HG03378 (cell line): ENCODE data around the gene SOAT2.

Source experiments
- ATAC-seq: cut with Tn5 transposase; IDR thresholded peaks from one replicate; pipeline ENCODE4 v1.9.1; 2021; ENCODE audit warnings: mild to moderate bottlenecking, moderate library complexity; ENCODE audit not compliant: unreplicated experiment

The SOAT2 gene

GRCh38 chr12:53064613-53065436 is 38.5 kb upstream of the SOAT2 start:
- ATAC-seq: no peak

- no peak for ATAC-seq
Observed at GRCh38 chr12:53065470-53065869, 37.8 kb upstream of the SOAT2 start.

GRCh38 chr12:53065975-53066931 is 37.0 kb upstream of the SOAT2 start:
- ATAC-seq: no peak

- no peak for ATAC-seq
Observed at GRCh38 chr12:53067074-53067992, 36.0 kb upstream of the SOAT2 start.

- ATAC-seq: no peak
Observed at GRCh38 chr12:53067993-53068770, 35.1 kb upstream of the SOAT2 start.

- no peak for ATAC-seq
Observed at GRCh38 chr12:53068811-53069585, 34.3 kb upstream of the SOAT2 start.

- no peak for ATAC-seq
Observed at GRCh38 chr12:53069621-53070410, 33.5 kb upstream of the SOAT2 start.

GRCh38 chr12:53070877-53071492 is 32.3 kb upstream of the SOAT2 start:
- ATAC-seq: no peak

GRCh38 chr12:53071591-53072551 is 31.4 kb upstream of the SOAT2 start:
- ATAC-seq: no peak

- ATAC-seq: no peak
Observed at GRCh38 chr12:53073881-53074280, 29.4 kb upstream of the SOAT2 start.

GRCh38 chr12:53074283-53074998 is 28.8 kb upstream of the SOAT2 start:
- ATAC-seq: no peak

- ATAC-seq: no peak
Observed at GRCh38 chr12:53074999-53075370, 28.3 kb upstream of the SOAT2 start.

GRCh38 chr12:53076461-53076860 is 26.8 kb upstream of the SOAT2 start:
- no peak for ATAC-seq

- no peak for ATAC-seq
Observed at GRCh38 chr12:53077030-53077429, 26.3 kb upstream of the SOAT2 start.

GRCh38 chr12:53078425-53079225 is 24.7 kb upstream of the SOAT2 start:
- no peak for ATAC-seq
